GM13977 (cell line): ENCODE measurements around the gene CRYGB.
"Not testable (repeated sequence)": the region's sequence is repeated elsewhere in the genome, so short reads cannot be mapped to it uniquely, and the experiment has no call there.

Experiments used
- DNase-seq: peaks from one replicate; pipeline ENCODE4 v3.0.0; 2012; ENCODE audit warnings: low spot score
- in situ Hi-C: fragments of 300-500 bp; cut with MboI; formaldehyde crosslinking; loops from one replicate; pipeline ENCODE4 v1.12.0; 2022; ENCODE audit warnings: low sequenced_read_pairs, low pct_unique_long_range_greater_than_20kb, mixed read lengths, inconsistent platforms; ENCODE audit not compliant: unreplicated experiment
- TF ChIP-seq, protein P1 (sequence below): IDR thresholded peaks from 2 replicates; pipeline ENCODE4 v1.5.1; 2012; ENCODE audit warnings: mild to moderate bottlenecking, control low read depth; ENCODE audit not compliant: insufficient read depth; ENCODE audit errors: extremely low read depth, missing control alignments

Gene CRYGB

DNA sequence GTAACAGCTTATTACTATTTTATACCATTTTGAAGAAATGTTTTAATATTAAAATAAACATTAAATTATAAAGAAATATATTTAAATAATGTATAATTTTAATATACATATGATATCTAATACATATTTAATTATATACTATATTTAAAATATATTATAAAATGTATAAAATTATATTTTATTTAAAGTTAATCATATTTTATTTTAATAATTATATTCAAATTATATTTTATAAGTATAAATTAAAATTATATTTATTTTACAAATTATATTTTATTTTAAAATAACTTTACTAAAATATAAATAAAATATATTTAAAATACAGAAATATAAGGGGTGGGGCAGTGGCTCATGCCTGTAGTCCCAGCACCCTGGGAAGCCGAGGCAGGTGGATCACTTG, 23.7 kb downstream of the CRYGB start:
- TF ChIP-seq, protein P1, sequence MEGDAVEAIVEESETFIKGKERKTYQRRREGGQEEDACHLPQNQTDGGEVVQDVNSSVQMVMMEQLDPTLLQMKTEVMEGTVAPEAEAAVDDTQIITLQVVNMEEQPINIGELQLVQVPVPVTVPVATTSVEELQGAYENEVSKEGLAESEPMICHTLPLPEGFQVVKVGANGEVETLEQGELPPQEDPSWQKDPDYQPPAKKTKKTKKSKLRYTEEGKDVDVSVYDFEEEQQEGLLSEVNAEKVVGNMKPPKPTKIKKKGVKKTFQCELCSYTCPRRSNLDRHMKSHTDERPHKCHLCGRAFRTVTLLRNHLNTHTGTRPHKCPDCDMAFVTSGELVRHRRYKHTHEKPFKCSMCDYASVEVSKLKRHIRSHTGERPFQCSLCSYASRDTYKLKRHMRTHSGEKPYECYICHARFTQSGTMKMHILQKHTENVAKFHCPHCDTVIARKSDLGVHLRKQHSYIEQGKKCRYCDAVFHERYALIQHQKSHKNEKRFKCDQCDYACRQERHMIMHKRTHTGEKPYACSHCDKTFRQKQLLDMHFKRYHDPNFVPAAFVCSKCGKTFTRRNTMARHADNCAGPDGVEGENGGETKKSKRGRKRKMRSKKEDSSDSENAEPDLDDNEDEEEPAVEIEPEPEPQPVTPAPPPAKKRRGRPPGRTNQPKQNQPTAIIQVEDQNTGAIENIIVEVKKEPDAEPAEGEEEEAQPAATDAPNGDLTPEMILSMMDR: no peak
- in situ Hi-C loops: no loop called here

DNA sequence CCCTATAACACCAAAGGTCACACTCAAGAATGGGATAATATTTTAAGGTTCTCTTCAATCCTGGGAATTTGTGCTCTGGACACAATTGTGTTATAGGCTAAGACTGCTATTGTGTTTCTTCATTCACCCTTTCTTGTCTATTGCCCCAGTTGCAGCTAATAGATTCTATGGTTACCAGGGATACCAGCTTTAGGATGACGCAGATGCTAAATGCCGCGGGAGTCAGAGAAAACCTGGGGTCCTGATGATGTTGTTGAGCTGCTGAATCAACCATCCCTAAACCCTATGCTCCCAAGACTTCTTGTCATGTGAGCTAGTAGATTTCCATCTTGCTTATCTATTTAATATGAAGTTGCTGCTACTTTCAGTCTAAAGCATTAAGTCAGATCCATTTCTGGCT, 27.0 kb downstream of the CRYGB start:
- TF ChIP-seq, protein P1: no peak
- in situ Hi-C loops: no loop called here
- no peak for DNase-seq

More for the DNA sequence above, 23.7 kb downstream of the CRYGB start:
- no peak for DNase-seq

DNA sequence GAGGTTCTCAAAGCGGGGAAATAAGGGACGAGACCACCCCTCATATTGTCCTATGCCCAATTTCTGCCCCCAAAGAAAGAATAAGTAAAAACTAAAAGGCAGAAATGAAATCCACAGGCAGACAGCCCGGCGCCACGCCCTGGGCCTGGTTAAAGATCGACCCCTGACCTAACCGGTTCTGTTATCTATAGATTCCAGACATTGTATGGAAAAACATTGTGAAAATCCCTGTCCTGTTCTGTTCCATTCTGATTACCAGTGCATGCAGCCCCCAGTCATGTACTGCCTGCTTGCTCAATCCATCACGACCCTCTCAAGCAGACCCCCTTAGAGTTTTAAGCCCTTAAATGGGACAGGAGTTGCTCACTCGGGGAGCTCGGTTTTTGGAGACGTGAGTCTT, 28.6 kb downstream of the CRYGB start:
- DNase-seq, in situ Hi-C loops: not testable (repeated sequence)

DNA sequence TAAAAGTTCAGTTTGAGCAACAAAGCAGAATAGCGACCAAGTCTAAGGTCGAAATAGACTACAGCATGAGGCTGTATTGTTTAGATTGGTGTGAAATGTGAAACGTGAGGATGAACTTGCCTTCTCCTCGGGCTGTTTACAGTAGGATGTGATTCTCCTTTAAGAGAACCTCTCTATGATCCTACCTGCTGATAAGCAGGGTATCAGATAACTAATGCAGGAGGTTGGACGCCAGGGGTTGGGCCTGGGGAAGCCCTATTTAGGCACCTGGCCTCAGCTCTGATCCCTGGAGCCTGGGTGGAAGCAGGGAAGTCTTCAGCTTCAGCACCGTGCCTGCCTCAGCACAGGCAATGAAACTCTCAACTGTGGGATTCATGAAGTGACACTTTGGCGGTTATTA, 33.0 kb downstream of the CRYGB start:
- TF ChIP-seq, protein P1: no peak
- DNase-seq: no peak
- in situ Hi-C loops: no loop called here

DNA sequence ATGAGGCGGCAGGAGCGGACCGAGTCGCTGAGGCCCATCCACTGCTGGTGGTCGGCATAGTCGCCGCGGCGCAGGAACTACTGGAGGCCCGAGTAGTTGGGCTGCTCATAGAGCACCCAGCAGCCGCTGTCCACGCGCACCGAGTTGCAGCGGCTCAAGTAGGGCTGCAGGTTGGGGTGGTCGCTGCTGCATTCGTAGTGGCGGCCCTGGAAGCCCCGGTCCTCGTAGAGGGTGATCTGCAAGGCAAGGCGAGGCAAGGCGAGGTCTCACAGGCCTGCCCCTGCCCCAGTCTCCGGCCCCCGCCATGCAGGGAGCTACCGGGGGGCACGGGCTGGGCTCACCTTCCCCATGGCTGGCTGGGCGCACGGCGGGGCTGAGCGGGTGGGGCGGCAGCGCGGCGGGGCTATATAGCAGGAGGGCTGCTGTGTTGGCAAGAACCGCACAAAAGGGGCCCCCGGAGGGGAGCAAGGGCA, 33.6 kb downstream of the CRYGB start:
- in situ Hi-C loops, DNase-seq: not testable (repeated sequence)

DNA sequence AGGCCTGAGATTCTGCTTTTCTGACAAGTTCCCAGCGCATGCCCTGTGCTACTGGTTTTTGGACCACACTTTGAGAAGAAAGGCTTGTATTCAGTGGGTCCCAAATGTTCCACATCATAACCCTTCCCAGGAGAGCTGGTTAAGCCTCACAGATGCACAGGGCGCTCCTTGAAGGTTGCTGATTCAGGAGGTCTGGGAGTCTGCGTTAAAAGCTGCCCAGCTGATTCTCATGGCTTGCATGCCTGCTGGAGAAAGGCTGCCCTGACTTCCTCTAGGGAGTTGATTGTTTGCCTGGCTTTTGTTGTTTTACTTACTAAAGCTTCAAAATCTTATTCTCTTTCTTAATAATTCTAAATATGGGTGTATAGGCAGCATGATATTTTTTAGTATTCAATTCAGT, 42.3 kb downstream of the CRYGB start:
- in situ Hi-C loops: no loop called here

DNA sequence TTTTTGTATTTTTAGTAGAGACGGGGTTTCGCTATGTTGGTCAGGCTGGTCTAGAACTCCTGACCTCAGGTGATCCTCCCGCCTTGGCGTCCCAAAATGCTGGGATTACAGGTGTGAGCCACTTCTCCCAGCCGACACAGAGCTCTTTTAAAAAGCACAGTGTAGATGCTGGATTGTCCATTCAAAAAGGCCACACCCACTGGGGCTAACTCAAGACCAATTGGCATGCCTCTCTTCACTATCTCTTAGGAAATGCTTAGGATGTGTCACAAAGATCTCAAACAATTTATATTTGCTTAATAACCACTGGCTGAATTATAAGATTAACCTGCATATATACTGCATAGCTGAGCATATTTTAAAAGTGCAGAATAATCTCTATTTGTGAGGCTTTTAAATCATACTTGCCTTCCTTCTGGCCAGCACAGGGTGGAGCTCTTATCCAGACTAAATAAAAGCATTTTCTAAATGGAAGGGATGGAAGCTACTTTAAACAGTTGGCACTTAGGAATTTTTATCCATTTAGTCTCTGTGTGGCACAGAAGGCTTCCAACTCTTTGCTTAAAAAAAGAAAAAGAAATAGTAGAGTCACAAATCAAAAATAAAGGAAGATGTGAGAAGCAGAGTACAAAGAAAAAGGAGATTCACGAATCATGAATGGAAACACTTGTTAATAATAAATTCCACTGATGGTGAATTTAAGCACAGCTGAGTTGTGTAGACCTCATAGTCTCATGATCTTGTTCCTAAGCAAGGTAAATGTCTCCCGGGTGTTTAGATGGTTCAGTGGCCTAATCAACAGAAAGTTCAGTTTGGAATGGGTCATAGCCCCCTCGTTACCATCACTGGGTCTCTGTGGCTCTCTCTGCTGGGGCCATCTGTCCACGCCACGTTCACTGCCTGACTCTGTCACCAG, 44.0 kb downstream of the CRYGB start:
- in situ Hi-C loops: no loop called here
- TF ChIP-seq, protein P1: peak; percentile 15
- no peak for DNase-seq

More for the DNA sequence above, 42.3 kb downstream of the CRYGB start:
- DNase-seq: no peak
- TF ChIP-seq, protein P1: no peak
